Natural killer cell (primary cell): ENCODE measurements around the gene SLC25A24. TPM values are rescaled to one million over a fixed set of nuclear protein-coding genes. Genes with fewer than 3 reads are reported as not detected.
"Not testable (repeated sequence)": the region's sequence is repeated elsewhere in the genome, so short reads cannot be mapped to it uniquely, and the experiment has no call there.

Experiments used
- ATAC-seq, 3 donors: fragments of 150-1000 bp in 2 of 3; fragments of 200-7000 bp in 1 of 3; cut with Tn5 transposase; 1 replicate in 1 of 3; 2 replicates in 2 of 3; pipeline ENCODE4 v1.10.0; 2021; ENCODE audit warnings: mild to moderate bottlenecking in 2 of 3, moderate library complexity in 2 of 3
- DNase-seq, 2 donors: peaks; one replicate each; pipeline versions ENCODE4 v3.0.0 to v3.0.0-alpha.2; 2013 to 2021; ENCODE audit warnings: mixed read lengths in 1 of 2
- H3K27ac ChIP-seq: one replicate; pipeline ENCODE4 v1.5.1; 2013; ENCODE audit warnings: mild to moderate bottlenecking, low read length
- H3K27me3 ChIP-seq: one replicate; pipeline ENCODE4 v1.6.1; 2013; ENCODE audit warnings: low read length; ENCODE audit not compliant: control insufficient read depth, insufficient read depth
- H3K36me3 ChIP-seq: one replicate; pipeline ENCODE4 v1.6.1; 2013; ENCODE audit warnings: low read length; ENCODE audit not compliant: control insufficient read depth, insufficient read depth
- H3K4me1 ChIP-seq: one replicate; pipeline ENCODE4 v1.6.1; 2013; ENCODE audit warnings: low read length; ENCODE audit not compliant: control insufficient read depth, insufficient read depth
- H3K4me3 ChIP-seq: one replicate; pipeline ENCODE4 v1.5.1; 2013; ENCODE audit warnings: low read length
- H3K9me3 ChIP-seq: one replicate; pipeline ENCODE4 v1.6.1; 2013; ENCODE audit warnings: low read length; ENCODE audit not compliant: control insufficient read depth, insufficient read depth
- H3K27ac Mint-ChIP-seq, 2 donors: one replicate each; pipeline ENCODE4 v1.8.0; 2022; ENCODE audit warnings: mild to moderate bottlenecking in 2 of 2, mixed read lengths in 2 of 2, moderate library complexity in 1 of 2
- H3K27me3 Mint-ChIP-seq, 2 donors: one replicate each; pipeline ENCODE4 v1.8.0; 2022; ENCODE audit warnings: low read depth in 2 of 2, mixed read lengths in 2 of 2
- H3K36me3 Mint-ChIP-seq: one replicate; pipeline ENCODE4 v1.8.0; 2022; ENCODE audit warnings: mixed read lengths
- H3K4me1 Mint-ChIP-seq, 2 donors: one replicate each; pipeline ENCODE4 v1.8.0; 2022; ENCODE audit warnings: mixed read lengths in 2 of 2
- H3K4me3 Mint-ChIP-seq: one replicate; pipeline ENCODE4 v1.8.0; 2022; ENCODE audit warnings: mild to moderate bottlenecking, moderate library complexity, mixed read lengths
- H3K9me3 Mint-ChIP-seq, 2 donors: one replicate each; pipeline ENCODE4 v1.8.0; 2022; ENCODE audit warnings: mixed read lengths in 2 of 2
- CTCF ChIP-seq: fragments of 200-600 bp; IDR thresholded peaks from one replicate; pipeline ENCODE4 v1.8.0; 2022; ENCODE audit warnings: antibody characterized with exemption
- WGBS: methylation state at CpG from one replicate; pipeline ENCODE4 v1.1.7; 2013; ENCODE audit warnings: missing lambda C conversion rate; ENCODE audit not compliant: insufficient coverage; 5-methylcytosine and 5-hydroxymethylcytosine counted together
- intact Hi-C: fragments of 100-400 bp; cut with micrococcal nuclease; formaldehyde crosslinking; loops from one replicate; pipeline ENCODE4 v1.14.2; 2022
- total RNA-seq, 4 donors: library from RNA; stranded (reverse); fragments of 120-200 nt in 1 of 4; gene quantifications; one replicate each; pipeline versions ENCODE4 v1.2.3 to v1.2.4, GENCODE V29; 2013 to 2022

SLC25A24 gene
- total RNA-seq, 3 donors from 2014 or later (not counting 1 experiment from before 2014, with no cell fraction given), result 7.6 to 11.5 (median 11.3) TPM

GRCh38 chr1:108214641-108215465 is 14.7 kb upstream of the SLC25A24 start:
- peaks cover 13 to 16% of the 10 kb centered on the region in 2 donors for H3K27me3 Mint-ChIP-seq
- H3K4me3 Mint-ChIP-seq, H3K4me3 ChIP-seq, H3K27ac Mint-ChIP-seq, H3K4me1 ChIP-seq, H3K9me3 ChIP-seq, H3K9me3 Mint-ChIP-seq, H3K27me3 ChIP-seq, H3K4me1 Mint-ChIP-seq, H3K36me3 ChIP-seq, H3K27ac ChIP-seq, intact Hi-C loops, H3K36me3 Mint-ChIP-seq: not testable (repeated sequence)
- TF ChIP-seq CTCF, result peak; percentile 78
- ATAC-seq (peak; percentile 75 to 90 (median 84)), DNase-seq (peak in 1 of 2 donors; percentile 46)
- no CpG with 5 or more reads among the region's 5 CpGs for WGBS

GRCh38 chr1:108211014-108211413 is 10.9 kb upstream of the SLC25A24 start:
- WGBS, result 86% methylated on average over 1 of the region's 1 CpG
- no peak for TF ChIP-seq CTCF
- H3K4me1 ChIP-seq, result no peaks in the 10 kb centered on the region
- intact Hi-C loops, result no loop called here
- peaks cover 9% of the 10 kb centered on the region for H3K27me3 ChIP-seq
- H3K4me3 ChIP-seq, result no peak overlapping the region
- Mint-ChIP-seq H3K9me3 (no peaks in the 10 kb centered on the region), H3K36me3 (no peaks in the 10 kb centered on the region), H3K27ac (no peak overlapping the region), H3K4me3 (no peak overlapping the region), H3K27me3 (peaks cover 35 to 40% of the 10 kb centered on the region in 2 donors), H3K4me1 (no peaks in the 10 kb centered on the region)
- H3K27ac ChIP-seq, result no peak overlapping the region
- ATAC-seq (no peak), DNase-seq (no peak)
- no peaks in the 10 kb centered on the region for H3K9me3 ChIP-seq
- no peaks in the 10 kb centered on the region for H3K36me3 ChIP-seq

GRCh38 chr1:108209456-108210108 is 9.4 kb upstream of the SLC25A24 start:
- Histone ChIP-seq H3K4me3 (no peak overlapping the region), H3K4me1 (no peaks in the 10 kb centered on the region), H3K27me3 (peaks cover 9% of the 10 kb centered on the region), H3K27ac (no peak overlapping the region), H3K36me3 (no peaks in the 10 kb centered on the region), H3K9me3 (no peaks in the 10 kb centered on the region)
- Mint-ChIP-seq H3K4me1 (no peaks in the 10 kb centered on the region), H3K9me3 (no peaks in the 10 kb centered on the region), H3K36me3 (no peaks in the 10 kb centered on the region), H3K4me3 (no peak overlapping the region), H3K27me3 (peaks cover 33 to 54% of the 10 kb centered on the region in 2 donors), H3K27ac (no peak overlapping the region)
- 66% methylated on average over 11 of the region's 11 CpGs for WGBS
- DNase-seq (peak in 1 of 2 donors; percentile 26), ATAC-seq (no peak)
- no peak for TF ChIP-seq CTCF
- intact Hi-C loops, result loop anchor here (10.0 kb wide), 1 partner anchor 435 kb away; no protein-coding TSS in a partner anchor
